Tibial nerve (tissue), 4 donors: Measurements from ENCODE around the gene ARHGEF37.

Experiments used
- EP300 ChIP-seq, 2 donors: sonication (generic); formaldehyde crosslinking; IDR thresholded peaks; one replicate each; pipeline ENCODE4 v1.6.1; 2017; ENCODE audit warnings: antibody characterized with exemption in 2 of 2, mild to moderate bottlenecking in 1 of 2
- POLR2A ChIP-seq, 2 donors: fragments of 450-650 bp; IDR thresholded peaks; one replicate each; pipeline ENCODE4 v1.6.1; 2017; ENCODE audit warnings: antibody characterized with exemption in 2 of 2, mild to moderate bottlenecking in 2 of 2, moderate library complexity in 2 of 2
- TF ChIP-seq, protein P1 (sequence below), 5 experiments: fragments of 200-600 bp in 3 of 5; fragments of 450-650 bp in 2 of 5; sonication (generic) in 3 of 5; IDR thresholded peaks; one replicate each; pipeline ENCODE4 v1.5.1; 2016 to 2019; ENCODE audit warnings: antibody characterized with exemption in 5 of 5, mild to moderate bottlenecking in 3 of 5, moderate library complexity in 2 of 5

DNA sequence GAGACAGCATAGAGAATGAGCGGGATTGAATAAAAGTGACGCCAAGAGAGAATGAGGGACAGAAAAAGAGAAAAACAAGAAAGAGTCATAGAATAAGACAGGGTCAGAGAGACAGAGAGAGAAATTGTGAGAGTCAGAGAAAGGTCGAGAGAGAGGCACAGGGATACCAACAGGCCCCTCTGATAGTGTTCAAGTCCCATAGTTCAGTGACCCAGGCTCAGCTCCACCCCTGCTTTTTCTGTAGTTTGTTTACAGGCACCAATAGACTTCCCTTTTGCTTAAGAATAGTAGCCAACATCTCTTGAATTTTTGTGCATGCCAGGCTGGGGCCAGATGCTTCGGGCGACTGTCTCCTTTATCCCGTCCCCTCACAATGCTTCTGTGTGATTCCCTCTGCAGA is 62.5 kb downstream of the ARHGEF37 start:
- TF ChIP-seq, protein P1, sequence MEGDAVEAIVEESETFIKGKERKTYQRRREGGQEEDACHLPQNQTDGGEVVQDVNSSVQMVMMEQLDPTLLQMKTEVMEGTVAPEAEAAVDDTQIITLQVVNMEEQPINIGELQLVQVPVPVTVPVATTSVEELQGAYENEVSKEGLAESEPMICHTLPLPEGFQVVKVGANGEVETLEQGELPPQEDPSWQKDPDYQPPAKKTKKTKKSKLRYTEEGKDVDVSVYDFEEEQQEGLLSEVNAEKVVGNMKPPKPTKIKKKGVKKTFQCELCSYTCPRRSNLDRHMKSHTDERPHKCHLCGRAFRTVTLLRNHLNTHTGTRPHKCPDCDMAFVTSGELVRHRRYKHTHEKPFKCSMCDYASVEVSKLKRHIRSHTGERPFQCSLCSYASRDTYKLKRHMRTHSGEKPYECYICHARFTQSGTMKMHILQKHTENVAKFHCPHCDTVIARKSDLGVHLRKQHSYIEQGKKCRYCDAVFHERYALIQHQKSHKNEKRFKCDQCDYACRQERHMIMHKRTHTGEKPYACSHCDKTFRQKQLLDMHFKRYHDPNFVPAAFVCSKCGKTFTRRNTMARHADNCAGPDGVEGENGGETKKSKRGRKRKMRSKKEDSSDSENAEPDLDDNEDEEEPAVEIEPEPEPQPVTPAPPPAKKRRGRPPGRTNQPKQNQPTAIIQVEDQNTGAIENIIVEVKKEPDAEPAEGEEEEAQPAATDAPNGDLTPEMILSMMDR (IDR thresholded peaks at IDR 0.05), result no peak
- TF ChIP-seq POLR2A (IDR thresholded peaks at IDR 0.05) (no peak), EP300 (IDR thresholded peaks at IDR 0.05) (no peak)
